ENCODE results near the gene DAB1. TPM values are rescaled to one million over a fixed set of nuclear protein-coding genes. Genes with fewer than 3 reads are reported as not detected.

The DAB1 gene
- total RNA-seq (under 1 TPM; 0.04 to 0.79 (median 0.31) TPM), polyA plus RNA-seq (1 to 10 TPM in 1 of 2 donors, under 1 TPM in 1; 0.49 to 1.4 TPM)

DNA sequence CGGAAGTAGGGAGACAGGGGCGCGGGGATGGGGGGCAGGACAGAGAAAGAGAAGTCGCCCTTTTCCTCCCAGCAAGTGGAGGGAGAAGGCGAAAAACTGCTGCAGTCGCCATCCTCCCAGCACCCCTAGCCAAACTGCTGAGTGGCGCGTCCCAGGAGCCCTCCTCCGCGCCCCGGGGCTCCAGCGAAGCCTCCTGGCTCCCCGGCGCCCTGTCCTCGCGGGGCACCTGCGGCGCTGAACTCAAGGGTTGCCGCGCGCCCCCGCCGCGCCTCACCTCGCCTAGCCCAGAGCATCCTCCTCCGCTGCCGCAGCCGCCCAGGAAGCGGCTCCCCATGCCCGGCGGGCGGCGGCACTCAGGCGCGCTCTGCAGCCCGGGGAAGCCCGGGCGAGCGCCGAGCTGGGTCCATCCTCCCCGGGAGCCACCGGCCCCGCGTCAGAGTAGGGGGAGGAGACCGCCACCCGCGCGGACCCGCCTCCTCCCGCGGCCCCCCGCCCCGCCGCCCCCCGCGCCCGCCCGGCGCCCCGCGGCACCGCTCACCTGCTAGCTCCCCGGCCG lies at the start of gene DAB1:
DAB1 (minus strand) TSS at position 405 of the 556 bp plus-strand sequence. CDS start 133,030 bp downstream, outside the sequence.
- DNase-seq: peak in 2 of 6 donors; percentile 50 to 62
- no peaks in the 10 kb centered on the region for H3K36me3 ChIP-seq
- peak within 1 kb of the TSS in 3 of 4 donors; percentile 3 to 46 (median 30) for H3K4me3 ChIP-seq
- H3K27ac ChIP-seq: no peak within 1 kb of the TSS
- ATAC-seq: peak in 3 of 4 donors; percentile 43 to 63 (median 55)
- no peaks in the 10 kb centered on the region for H3K4me1 ChIP-seq
- WGBS, 2 donors: 0 to 1% methylated on average over 24 to 64 of the region's 64 CpGs
- TF ChIP-seq CTCF (IDR thresholded peaks at IDR 0.05): no peak
- no peaks in the 10 kb centered on the region for H3K9me3 ChIP-seq
- H3K27me3 ChIP-seq: peaks cover 0 to 26% (median 5%) of the 10 kb centered on the region in 4 donors
- intact Hi-C loops (cut with DNase I): no loop called here
- FAIRE-seq: no peak

DNA sequence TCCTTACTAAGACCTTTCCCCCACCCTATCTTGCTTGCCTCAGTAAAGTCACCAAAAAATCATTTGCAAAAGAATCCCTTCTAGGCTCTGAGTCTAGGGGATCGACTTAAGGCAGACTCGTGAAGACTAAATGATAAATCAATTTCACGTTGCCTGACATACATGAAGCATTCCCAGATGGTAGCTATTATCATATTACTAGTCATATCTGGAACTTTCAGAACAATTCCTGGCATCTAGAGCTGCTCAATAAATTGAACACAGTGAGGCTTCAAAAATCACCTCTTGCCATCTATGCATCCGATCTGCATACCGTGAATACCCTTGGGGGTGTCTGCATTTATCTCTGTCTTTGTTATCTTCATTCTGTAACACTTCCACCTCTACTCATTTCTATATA lies 49.6 kb upstream of the DAB1 start:
- FAIRE-seq: no peak
- H3K27ac ChIP-seq: no peak overlapping the region
- TF ChIP-seq CTCF (IDR thresholded peaks at IDR 0.05): no peak
- no peak for ATAC-seq
- no peaks in the 10 kb centered on the region for H3K36me3 ChIP-seq
- no peak for DNase-seq
- no peaks in the 10 kb centered on the region for H3K4me1 ChIP-seq
- intact Hi-C loops (cut with DNase I): no loop called here
- WGBS, 2 donors: 71 to 81% methylated on average over 5 of the region's 5 CpGs
- H3K9me3 ChIP-seq: no peaks in the 10 kb centered on the region
- no peaks in the 10 kb centered on the region for H3K27me3 ChIP-seq
- H3K4me3 ChIP-seq: no peak overlapping the region

GRCh38 chr1:57471995-57472394 lies 48.1 kb upstream of the DAB1 start:
- intact Hi-C loops (cut with DNase I): no loop called here
- Histone ChIP-seq H3K27me3 (no peaks in the 10 kb centered on the region), H3K36me3 (no peaks in the 10 kb centered on the region), H3K4me3 (no peak overlapping the region), H3K9me3 (no peaks in the 10 kb centered on the region), H3K27ac (no peak overlapping the region), H3K4me1 (no peaks in the 10 kb centered on the region)
- WGBS, 2 donors: 76 to 85% methylated on average over 2 of the region's 2 CpGs
- DNase-seq: no peak
- no peak for TF ChIP-seq CTCF (IDR thresholded peaks at IDR 0.05)
- no peak for ATAC-seq
- FAIRE-seq: no peak

DNA sequence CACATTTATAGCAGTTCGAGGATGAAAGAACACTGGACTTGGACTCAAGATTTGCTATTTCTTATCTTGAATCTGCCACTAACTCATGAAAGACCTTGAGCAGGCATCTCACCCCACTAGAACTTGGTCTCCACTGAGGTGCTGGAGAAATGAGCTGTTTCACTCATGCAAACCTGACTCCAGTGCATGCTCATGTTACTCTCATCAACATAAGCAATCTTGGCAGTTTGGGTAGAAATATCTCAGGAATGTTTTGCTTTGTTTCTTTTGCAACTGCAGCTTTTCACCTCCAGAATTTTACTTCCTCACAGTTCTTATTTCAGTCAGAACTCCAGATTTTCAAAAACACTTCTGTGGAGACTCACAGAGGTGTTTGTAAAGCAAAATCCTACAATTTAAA lies 46.2 kb upstream of the DAB1 start:
- Histone ChIP-seq H3K4me1 (no peaks in the 10 kb centered on the region), H3K4me3 (no peak overlapping the region), H3K27me3 (no peaks in the 10 kb centered on the region), H3K27ac (no peak overlapping the region), H3K36me3 (no peaks in the 10 kb centered on the region), H3K9me3 (no peaks in the 10 kb centered on the region)
- ATAC-seq: no peak
- TF ChIP-seq CTCF (IDR thresholded peaks at IDR 0.05): no peak
- FAIRE-seq: no peak
- 42 to 50% methylated on average over 1 of the region's 1 CpG for WGBS, 2 donors
- no peak for DNase-seq
- intact Hi-C loops (cut with DNase I): no loop called here

All from pancreas (tissue), 10 donors.